Measurements from ENCODE around the gene DDX39B. TPM values are rescaled to one million over a fixed set of nuclear protein-coding genes. Genes with fewer than 3 reads are reported as not detected.
"Not testable (repeated sequence)": the region's sequence is repeated elsewhere in the genome, so short reads cannot be mapped to it uniquely, and the experiment has no call there.

Gene DDX39B
- total RNA-seq, 1 donor from 2014 or later, result 412 TPM

DNA sequence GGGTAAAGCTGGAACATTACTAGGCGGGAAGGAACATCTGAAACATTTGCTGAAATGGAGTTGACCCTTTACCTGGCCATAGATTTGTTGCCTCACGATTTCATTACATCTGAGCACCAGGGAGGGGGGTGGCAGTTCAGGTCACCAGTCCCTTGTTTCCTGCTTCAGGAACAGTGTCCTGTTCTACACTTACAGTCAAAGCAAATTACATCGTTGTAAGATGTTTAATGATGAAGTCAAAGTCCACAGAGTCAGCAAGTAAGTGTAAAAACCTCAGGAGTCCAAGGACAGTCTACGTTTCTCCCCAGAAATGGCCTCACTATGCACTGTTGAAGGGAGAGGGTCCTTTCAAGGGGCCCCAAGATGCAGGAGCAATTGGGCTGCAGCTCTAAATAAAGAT is 52.7 kb downstream of the DDX39B start:
- no peaks in the 10 kb centered on the region for H3K27me3 ChIP-seq (ENCODE audit: control insufficient read depth, insufficient read depth, low read length)
- no peak overlapping the region for H3K4me3 ChIP-seq (ENCODE audit: low read depth, low read length)
- DNase-seq (ENCODE audit: low read depth), result no peak
- TF ChIP-seq, protein P1, sequence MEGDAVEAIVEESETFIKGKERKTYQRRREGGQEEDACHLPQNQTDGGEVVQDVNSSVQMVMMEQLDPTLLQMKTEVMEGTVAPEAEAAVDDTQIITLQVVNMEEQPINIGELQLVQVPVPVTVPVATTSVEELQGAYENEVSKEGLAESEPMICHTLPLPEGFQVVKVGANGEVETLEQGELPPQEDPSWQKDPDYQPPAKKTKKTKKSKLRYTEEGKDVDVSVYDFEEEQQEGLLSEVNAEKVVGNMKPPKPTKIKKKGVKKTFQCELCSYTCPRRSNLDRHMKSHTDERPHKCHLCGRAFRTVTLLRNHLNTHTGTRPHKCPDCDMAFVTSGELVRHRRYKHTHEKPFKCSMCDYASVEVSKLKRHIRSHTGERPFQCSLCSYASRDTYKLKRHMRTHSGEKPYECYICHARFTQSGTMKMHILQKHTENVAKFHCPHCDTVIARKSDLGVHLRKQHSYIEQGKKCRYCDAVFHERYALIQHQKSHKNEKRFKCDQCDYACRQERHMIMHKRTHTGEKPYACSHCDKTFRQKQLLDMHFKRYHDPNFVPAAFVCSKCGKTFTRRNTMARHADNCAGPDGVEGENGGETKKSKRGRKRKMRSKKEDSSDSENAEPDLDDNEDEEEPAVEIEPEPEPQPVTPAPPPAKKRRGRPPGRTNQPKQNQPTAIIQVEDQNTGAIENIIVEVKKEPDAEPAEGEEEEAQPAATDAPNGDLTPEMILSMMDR (IDR thresholded peaks at IDR 0.05; ENCODE audit: insufficient read depth, low read length, poor library complexity, severe bottlenecking), result no peak
- H3K36me3 ChIP-seq (ENCODE audit: control insufficient read depth, insufficient read depth, low read length), result no peaks in the 10 kb centered on the region

DNA sequence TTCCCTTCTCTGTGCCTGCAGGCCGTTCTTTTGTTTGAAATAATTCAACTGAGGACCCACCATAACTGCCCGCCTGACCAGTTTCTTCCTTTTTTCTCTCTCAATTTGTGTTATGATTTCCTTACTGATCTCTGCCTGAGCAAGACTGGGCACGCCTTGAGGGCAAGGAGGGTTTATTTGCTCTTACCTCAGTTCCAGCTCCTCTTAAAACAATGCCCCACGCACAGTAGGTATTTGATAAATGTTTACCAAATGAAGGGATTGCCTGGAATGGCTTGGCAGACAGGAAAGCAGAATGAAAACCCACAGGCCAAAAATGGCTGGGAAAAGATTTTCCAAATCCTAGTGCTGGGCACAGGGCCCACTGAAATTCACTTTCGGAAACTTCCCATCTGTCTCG is 54.1 kb downstream of the DDX39B start:
- not testable (repeated sequence) for H3K4me3 ChIP-seq (ENCODE audit: low read depth, low read length); H3K36me3 ChIP-seq (ENCODE audit: control insufficient read depth, insufficient read depth, low read length); H3K27me3 ChIP-seq (ENCODE audit: control insufficient read depth, insufficient read depth, low read length); DNase-seq (ENCODE audit: low read depth)

DNA sequence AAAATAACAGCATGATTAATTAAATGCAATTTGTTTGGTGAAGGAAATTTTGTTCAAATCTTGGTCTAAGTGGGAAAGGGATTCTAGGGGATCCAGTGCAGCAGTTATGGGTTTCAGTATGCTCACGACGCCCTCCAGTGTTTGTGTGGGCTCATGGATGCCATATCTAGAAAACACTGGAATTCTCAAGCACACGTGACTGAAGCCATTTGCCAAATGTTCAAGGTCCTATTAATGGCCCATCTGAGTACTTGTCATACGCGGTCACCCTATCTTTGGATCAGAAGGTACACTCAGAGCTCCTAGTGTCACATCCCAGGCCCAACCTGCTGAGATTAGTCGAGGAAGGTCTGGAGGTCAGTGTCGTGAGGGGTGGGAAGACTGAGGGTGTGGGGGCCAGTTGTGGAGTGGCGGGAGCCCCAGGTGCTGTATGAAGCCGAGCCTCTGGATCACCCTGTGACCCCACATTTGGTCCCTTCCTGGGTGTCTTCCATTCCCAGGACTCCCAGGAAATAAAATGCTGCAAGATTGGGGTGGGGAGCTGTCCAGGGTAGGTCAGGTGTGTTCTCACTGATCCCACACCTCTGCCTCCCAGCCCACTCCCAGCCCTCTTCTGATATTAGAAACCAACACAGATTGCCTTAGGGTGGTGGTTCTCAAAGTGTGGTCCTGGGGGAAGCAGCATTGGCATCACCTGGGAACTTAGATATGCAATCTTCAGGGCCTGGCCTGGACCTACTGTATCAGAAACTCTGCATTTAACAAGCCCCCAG is 55.6 kb downstream of the DDX39B start:
- DNase-seq (ENCODE audit: low read depth); H3K4me3 ChIP-seq (ENCODE audit: low read depth, low read length): not testable (repeated sequence)

DNA sequence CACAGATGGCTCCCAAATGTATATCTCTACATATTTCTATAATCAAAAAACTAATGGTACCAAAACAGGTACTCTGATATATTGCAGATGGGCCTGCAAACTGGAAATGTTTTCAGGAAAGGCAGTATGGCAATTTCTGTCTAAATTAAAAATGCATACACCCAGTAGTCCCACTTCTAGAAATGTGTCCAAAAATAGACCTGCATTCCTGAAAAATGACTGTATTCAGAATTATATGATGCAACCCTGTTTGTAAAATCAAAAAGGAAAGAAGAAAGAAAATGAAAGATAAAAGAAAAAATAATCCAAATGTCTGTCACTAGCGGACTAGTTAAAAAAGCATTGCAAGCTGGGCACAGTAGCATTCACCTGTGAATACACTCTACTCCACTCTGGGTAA is 56.7 kb downstream of the DDX39B start:
- TF ChIP-seq, protein P1 (IDR thresholded peaks at IDR 0.05; ENCODE audit: insufficient read depth, low read length, poor library complexity, severe bottlenecking), result no peak
- H3K36me3 ChIP-seq (ENCODE audit: control insufficient read depth, insufficient read depth, low read length), result no peaks in the 10 kb centered on the region
- DNase-seq (ENCODE audit: low read depth), result no peak
- no peak overlapping the region for H3K4me3 ChIP-seq (ENCODE audit: low read depth, low read length)
- H3K27me3 ChIP-seq (ENCODE audit: control insufficient read depth, insufficient read depth, low read length), result peaks cover 5% of the 10 kb centered on the region

More for the DNA sequence above, 55.6 kb downstream of the DDX39B start:
- not testable (repeated sequence) for H3K36me3 ChIP-seq (ENCODE audit: control insufficient read depth, insufficient read depth, low read length); H3K27me3 ChIP-seq (ENCODE audit: control insufficient read depth, insufficient read depth, low read length)

DNA sequence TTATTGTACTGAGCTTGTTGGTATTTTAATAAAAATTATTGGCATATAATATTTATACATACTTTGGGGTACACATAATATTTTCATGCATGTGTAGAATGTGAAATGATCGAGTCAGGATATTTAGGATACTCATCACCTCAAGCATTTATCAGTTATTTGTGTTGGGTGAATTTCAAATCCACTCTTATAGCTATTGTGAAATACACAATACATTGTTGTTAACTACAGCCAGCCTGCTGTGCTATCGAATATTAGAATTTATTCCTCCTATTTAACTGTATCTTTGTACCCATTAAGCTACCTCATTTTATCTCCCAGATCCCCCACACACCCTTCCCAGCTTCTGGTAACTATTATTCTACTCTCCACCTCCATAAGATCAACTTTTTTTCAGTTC is 58.4 kb downstream of the DDX39B start:
- Histone ChIP-seq H3K27me3 (ENCODE audit: control insufficient read depth, insufficient read depth, low read length) (peaks cover 5% of the 10 kb centered on the region), H3K4me3 (ENCODE audit: low read depth, low read length) (no peak overlapping the region), H3K36me3 (ENCODE audit: control insufficient read depth, insufficient read depth, low read length) (no peaks in the 10 kb centered on the region)
- no peak for DNase-seq (ENCODE audit: low read depth)
- TF ChIP-seq, protein P1 (IDR thresholded peaks at IDR 0.05; ENCODE audit: insufficient read depth, low read length, poor library complexity, severe bottlenecking), result no peak

DNA sequence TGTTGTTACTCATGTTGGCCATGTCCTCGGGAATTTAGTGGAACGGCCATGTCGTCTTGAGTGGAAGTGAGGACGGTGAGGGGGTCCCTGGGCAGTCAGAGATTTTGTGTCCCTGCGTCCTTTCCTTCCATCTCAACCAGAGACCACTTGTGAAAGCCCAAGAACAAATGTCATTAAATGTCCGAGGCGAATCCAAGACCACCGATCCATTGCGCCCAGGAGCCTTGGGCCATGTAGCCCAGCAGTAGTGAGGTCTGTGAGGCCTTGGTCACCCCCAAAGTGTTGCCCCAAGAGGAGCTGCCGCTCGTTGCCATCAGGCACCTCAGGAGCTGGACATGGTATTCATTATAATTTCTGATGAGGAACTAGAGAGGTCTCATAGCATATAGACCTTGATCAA is 61.2 kb downstream of the DDX39B start:
- no peak overlapping the region for H3K4me3 ChIP-seq (ENCODE audit: low read depth, low read length)
- DNase-seq (ENCODE audit: low read depth), result no peak
- TF ChIP-seq, protein P1 (IDR thresholded peaks at IDR 0.05; ENCODE audit: insufficient read depth, low read length, poor library complexity, severe bottlenecking), result no peak
- no peaks in the 10 kb centered on the region for H3K36me3 ChIP-seq (ENCODE audit: control insufficient read depth, insufficient read depth, low read length)
- peaks cover 5% of the 10 kb centered on the region for H3K27me3 ChIP-seq (ENCODE audit: control insufficient read depth, insufficient read depth, low read length)

Other genes starting within 250 kb of the DDX39B start
- gene HLA-B, start 184.8 kb downstream of the DDX39B start, total RNA-seq, result 484 and 545 TPM in 2 replicates
- gene MICA, start 138.4 kb downstream of the DDX39B start, total RNA-seq, result 33.2 and 48.8 TPM in 2 replicates
- gene MICB, start 43.9 kb downstream of the DDX39B start, total RNA-seq, result 6.9 and 8.1 TPM in 2 replicates
- gene MCCD1, start 13.0 kb downstream of the DDX39B start, total RNA-seq, result not detected in 2 replicates
- 0.67 and 2.7 TPM in 2 replicates for gene ATP6V1G2, start 4.6 kb upstream of the DDX39B start, total RNA-seq
- gene NFKBIL1, start 5.6 kb upstream of the DDX39B start, total RNA-seq, result 41.9 and 44.0 TPM in 2 replicates
- gene LTA, start 30.3 kb upstream of the DDX39B start, total RNA-seq, result 0.92 TPM in 1 of 2 replicates, not detected in the other
- 16.7 and 18.6 TPM in 2 replicates for gene TNF, start 33.6 kb upstream of the DDX39B start, total RNA-seq
- gene LTB, start 40.4 kb upstream of the DDX39B start, total RNA-seq, result 19.3 and 21.4 TPM in 2 replicates
- gene LST1, start 44.3 kb upstream of the DDX39B start, total RNA-seq, result 0.42 TPM in 1 of 2 replicates, not detected in the other
- not detected in 2 replicates for gene NCR3, start 51.0 kb upstream of the DDX39B start, total RNA-seq
- gene AIF1, start 73.2 kb upstream of the DDX39B start, total RNA-seq, result 0.33 TPM in 1 of 2 replicates, not detected in the other
- 117 and 143 TPM in 2 replicates for gene PRRC2A, start 78.7 kb upstream of the DDX39B start, total RNA-seq
- 468 and 473 TPM in 2 replicates for gene BAG6, start 110.7 kb upstream of the DDX39B start, total RNA-seq
- gene APOM, start 113.9 kb upstream of the DDX39B start, total RNA-seq, result 1.3 and 1.8 TPM in 2 replicates
- gene C6orf47, start 118.8 kb upstream of the DDX39B start, total RNA-seq, result 19.0 and 24.9 TPM in 2 replicates
- 17.7 and 22.0 TPM in 2 replicates for gene GPANK1, start 123.0 kb upstream of the DDX39B start, total RNA-seq
- gene CSNK2B, start 124.1 kb upstream of the DDX39B start, total RNA-seq, result 366 and 405 TPM in 2 replicates
- 2.8 and 6.0 TPM in 2 replicates for gene LY6G5B, start 128.0 kb upstream of the DDX39B start, total RNA-seq
- gene LY6G5C, start 139.1 kb upstream of the DDX39B start, total RNA-seq, result not detected in 2 replicates
- gene ABHD16A, start 161.3 kb upstream of the DDX39B start, total RNA-seq, result 43.8 and 45.5 TPM in 2 replicates
- gene LY6G6F, start 164.9 kb upstream of the DDX39B start, total RNA-seq, result not detected in 2 replicates
- gene LY6G6D, start 173.3 kb upstream of the DDX39B start, total RNA-seq, result not detected in 2 replicates
- not detected in 2 replicates for gene LY6G6C, start 179.7 kb upstream of the DDX39B start, total RNA-seq
- gene MPIG6B, start 181.4 kb upstream of the DDX39B start, total RNA-seq, result 0.29 TPM in 1 of 2 replicates, not detected in the other
- 91.5 and 106 TPM in 2 replicates for gene DDAH2, start 187.3 kb upstream of the DDX39B start, total RNA-seq
- 494 and 498 TPM in 2 replicates for gene CLIC1, start 194.5 kb upstream of the DDX39B start, total RNA-seq
- gene MSH5, start 198.0 kb upstream of the DDX39B start, total RNA-seq, result 8.9 and 13.1 TPM in 2 replicates
- gene SAPCD1, start 220.7 kb upstream of the DDX39B start, total RNA-seq, result 1.1 and 2.2 TPM in 2 replicates
- 1.5 and 3.1 TPM in 2 replicates for gene VWA7, start 235.3 kb upstream of the DDX39B start, total RNA-seq

Measured in kidney epithelial cell (primary cell).